GM10248 (cell line): ENCODE measurements around the gene MAP4K4.

ENCODE experiments used
- CTCF ChIA-PET: fragments of 300-600 bp; sonication (Branson Sonifier 250); formaldehyde crosslinking; extraction: SDS; loops from one replicate; lab custom pipeline; 2021; ENCODE audit warnings: antibody characterized with exemption; lab: Yijun Ruan, JAX
- POLR2A ChIA-PET: fragments of 350-650 bp; sonication (Branson Sonifier 250); formaldehyde crosslinking; extraction: SDS; loops from one replicate; lab custom pipeline; 2020; ENCODE audit warnings: antibody characterized with exemption; lab: Yijun Ruan, JAX
- DNase-seq: peaks from one replicate; pipeline ENCODE4 v3.0.0; 2012; ENCODE audit errors: extremely low spot score
- TF ChIP-seq, protein P1 (sequence below): IDR thresholded peaks from 2 replicates; pipeline ENCODE4 v1.5.1; 2012; ENCODE audit warnings: mild to moderate bottlenecking, low read depth; ENCODE audit errors: extremely low read depth, missing control alignments, control extremely low read depth

Gene MAP4K4

DNA sequence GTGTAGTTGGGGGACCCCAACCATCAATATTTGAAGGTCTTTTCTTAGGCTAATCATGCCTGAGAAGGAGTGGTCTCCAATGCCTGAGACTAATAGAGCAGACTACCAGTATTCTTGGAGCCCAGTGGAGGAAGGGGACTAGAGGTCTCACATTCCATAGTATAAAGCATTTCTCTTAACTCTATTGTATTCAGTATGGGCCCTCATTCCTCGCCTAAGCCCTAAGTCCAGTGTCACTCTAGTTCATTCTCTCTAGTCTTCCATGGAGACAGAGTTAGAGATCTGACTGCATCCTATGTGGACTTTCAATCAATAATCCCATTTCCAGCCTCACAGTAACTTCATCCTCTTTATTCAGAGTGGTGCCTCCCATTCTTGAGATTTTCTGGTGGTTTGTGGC, 29.7 kb upstream of the MAP4K4 start:
- TF ChIP-seq, protein P1, sequence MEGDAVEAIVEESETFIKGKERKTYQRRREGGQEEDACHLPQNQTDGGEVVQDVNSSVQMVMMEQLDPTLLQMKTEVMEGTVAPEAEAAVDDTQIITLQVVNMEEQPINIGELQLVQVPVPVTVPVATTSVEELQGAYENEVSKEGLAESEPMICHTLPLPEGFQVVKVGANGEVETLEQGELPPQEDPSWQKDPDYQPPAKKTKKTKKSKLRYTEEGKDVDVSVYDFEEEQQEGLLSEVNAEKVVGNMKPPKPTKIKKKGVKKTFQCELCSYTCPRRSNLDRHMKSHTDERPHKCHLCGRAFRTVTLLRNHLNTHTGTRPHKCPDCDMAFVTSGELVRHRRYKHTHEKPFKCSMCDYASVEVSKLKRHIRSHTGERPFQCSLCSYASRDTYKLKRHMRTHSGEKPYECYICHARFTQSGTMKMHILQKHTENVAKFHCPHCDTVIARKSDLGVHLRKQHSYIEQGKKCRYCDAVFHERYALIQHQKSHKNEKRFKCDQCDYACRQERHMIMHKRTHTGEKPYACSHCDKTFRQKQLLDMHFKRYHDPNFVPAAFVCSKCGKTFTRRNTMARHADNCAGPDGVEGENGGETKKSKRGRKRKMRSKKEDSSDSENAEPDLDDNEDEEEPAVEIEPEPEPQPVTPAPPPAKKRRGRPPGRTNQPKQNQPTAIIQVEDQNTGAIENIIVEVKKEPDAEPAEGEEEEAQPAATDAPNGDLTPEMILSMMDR, result no peak
- ChIA-PET CTCF (no interaction called here), POLR2A (no interaction called here)
- no peak for DNase-seq

DNA sequence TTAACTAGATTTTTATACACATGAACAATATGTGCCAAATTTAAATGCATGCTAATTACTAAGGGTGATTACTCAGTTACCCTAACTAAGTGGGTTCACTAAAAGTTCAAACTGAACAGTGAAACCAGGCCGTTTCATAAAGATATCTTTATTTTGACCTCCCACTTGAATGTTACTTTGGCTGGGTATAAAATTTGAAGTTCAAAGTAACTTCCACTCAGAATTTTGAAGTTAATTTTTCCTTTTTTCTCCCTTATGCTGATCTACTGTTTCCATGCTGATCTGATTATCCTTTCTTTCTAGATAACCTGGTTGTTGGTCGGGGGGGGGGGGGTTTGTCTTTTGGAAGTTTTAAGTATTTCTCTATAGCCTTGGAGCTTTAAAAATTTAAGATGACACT, 25.5 kb upstream of the MAP4K4 start:
- ChIA-PET POLR2A (no interaction called here), CTCF (interaction anchor here (1.2 kb wide), 2 partner anchors 37 to 98 kb away, joined by 3 to 4 read pairs; no protein-coding TSS in a partner anchor)
- TF ChIP-seq, protein P1, result no peak
- DNase-seq, result no peak

DNA sequence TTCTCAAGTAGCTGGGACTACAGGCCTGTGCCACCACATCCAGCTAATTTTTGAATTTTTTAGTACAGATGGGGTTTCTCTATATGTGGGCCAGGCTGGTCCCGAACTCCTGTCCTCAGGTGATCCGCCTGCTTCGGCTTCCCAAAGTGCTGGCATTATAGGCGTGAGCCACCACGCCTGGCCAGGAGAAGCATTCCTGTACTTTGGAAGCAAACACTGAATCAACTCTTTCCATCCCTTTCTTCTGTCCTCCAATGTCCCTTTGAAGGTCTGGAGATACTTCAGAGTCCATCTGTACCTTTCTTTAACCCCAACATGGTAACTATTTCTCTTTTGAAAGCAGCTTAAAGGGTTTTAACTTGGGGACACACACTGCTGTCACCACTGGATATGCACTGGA, 23.6 kb upstream of the MAP4K4 start:
- CTCF ChIA-PET, result no interaction called here
- POLR2A ChIA-PET, result no interaction called here
- TF ChIP-seq, protein P1, result no peak

DNA sequence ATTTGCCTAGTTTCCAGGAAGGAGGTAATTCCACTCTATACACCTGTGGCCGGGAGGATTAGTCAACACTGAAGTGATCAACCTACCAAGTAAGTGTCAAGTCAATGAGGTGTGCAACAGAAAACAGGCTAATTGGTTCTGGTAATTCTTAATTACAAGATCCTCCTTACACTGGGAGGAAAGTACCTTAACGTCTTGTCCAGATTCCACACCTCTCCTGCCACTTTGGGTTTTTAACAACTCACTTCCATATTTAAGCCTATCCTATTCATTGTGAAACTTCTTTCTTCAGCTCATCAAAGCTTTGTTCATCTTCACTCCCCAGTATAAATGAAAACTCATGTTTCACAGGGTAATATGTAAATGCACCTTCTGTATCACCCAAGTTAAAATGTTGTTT, 22.0 kb upstream of the MAP4K4 start:
- POLR2A ChIA-PET, result no interaction called here
- DNase-seq, result no peak
- TF ChIP-seq, protein P1, result no peak
- CTCF ChIA-PET, result interaction anchor here (1.0 kb wide), 1 partner anchor 12 kb away, joined by 3 read pairs; no protein-coding TSS in a partner anchor

More for the DNA sequence above, 23.6 kb upstream of the MAP4K4 start:
- no peak for DNase-seq

DNA sequence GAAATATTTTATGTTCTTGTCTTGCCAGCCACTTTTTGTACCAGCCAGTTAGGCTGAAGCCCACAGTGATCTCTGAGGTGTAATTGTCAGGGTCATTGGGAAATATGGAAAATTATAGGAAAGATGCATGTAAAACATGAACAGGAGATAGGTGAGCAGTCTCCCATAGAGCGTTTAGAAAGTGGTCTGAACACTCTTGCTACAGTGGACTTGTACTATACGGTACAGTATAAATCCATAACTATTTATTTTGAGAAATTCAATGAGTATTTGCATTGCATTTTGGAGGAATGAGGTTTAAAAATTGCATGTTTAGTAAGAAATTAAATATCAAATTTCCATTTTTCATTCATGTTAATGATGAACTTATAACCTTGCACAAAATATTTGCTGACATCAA, 20.8 kb upstream of the MAP4K4 start:
- POLR2A ChIA-PET, result no interaction called here
- CTCF ChIA-PET, result no interaction called here
- DNase-seq, result no peak
- TF ChIP-seq, protein P1, result no peak

DNA sequence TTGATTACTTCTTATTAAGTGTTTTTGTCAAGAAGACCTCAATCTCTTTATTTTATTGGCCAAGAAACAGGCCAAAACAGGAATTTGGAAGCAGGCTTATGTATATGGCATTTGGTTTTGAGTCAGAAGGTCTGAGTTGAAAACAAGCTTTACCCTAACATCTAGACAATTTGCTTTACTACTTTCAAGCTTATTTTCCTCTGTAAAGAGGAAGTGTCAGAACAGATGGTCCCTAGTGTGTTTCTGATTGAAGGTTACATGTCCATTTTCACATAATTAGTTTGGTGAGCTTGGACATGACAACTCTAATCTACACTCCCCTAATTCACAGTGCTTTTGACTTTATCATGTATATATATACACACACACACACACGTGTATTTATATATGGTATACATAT, 19.8 kb upstream of the MAP4K4 start:
- DNase-seq, result no peak
- CTCF ChIA-PET, result interaction anchor here (0.7 kb wide), 1 partner anchor 14 kb away, joined by 3 read pairs; no protein-coding TSS in a partner anchor
- TF ChIP-seq, protein P1, result no peak
- POLR2A ChIA-PET, result no interaction called here
